H9 (cell line): ENCODE measurements around the gene C3orf20. TPM values are rescaled to one million over a fixed set of nuclear protein-coding genes. Genes with fewer than 3 reads are reported as not detected.

ENCODE experiments used
- DNase-seq: peaks from one replicate; pipeline ENCODE4 v3.0.0-alpha.2; 2017
- H2AFZ ChIP-seq: one replicate; pipeline ENCODE4 v1.6.1; 2013; ENCODE audit warnings: mild to moderate bottlenecking, low read length, control low read depth, moderate library complexity
- H2AK5ac ChIP-seq: 2 replicates; pipeline ENCODE4 v1.6.1; 2013; ENCODE audit warnings: low read length, control low read depth, mixed read lengths; ENCODE audit not compliant: insufficient read length
- H2BK120ac ChIP-seq: one replicate; pipeline ENCODE4 v1.6.1; 2013; ENCODE audit warnings: low read depth, mild to moderate bottlenecking, low read length, control low read depth, inconsistent platforms; ENCODE audit not compliant: poor library complexity, severe bottlenecking
- H2BK12ac ChIP-seq: 2 replicates; pipeline ENCODE4 v1.6.1; 2013; ENCODE audit warnings: low read length, control low read depth, mixed read lengths, low read depth; ENCODE audit not compliant: insufficient read length
- H2BK15ac ChIP-seq: 2 replicates; pipeline ENCODE4 v1.6.1; 2013; ENCODE audit warnings: low read depth, low read length, control low read depth
- H2BK20ac ChIP-seq: one replicate; pipeline ENCODE4 v1.6.1; 2013; ENCODE audit warnings: low read depth, mild to moderate bottlenecking, low read length, control low read depth, inconsistent platforms; ENCODE audit not compliant: poor library complexity, severe bottlenecking
- H2BK5ac ChIP-seq: 2 replicates; pipeline ENCODE4 v1.6.1; 2013; ENCODE audit warnings: low read length, control low read depth, mixed read lengths; ENCODE audit not compliant: insufficient read length
- H3K14ac ChIP-seq: 2 replicates; pipeline ENCODE4 v1.6.1; 2013; ENCODE audit warnings: low read length, control low read depth; ENCODE audit not compliant: insufficient read depth
- H3K18ac ChIP-seq: 2 replicates; pipeline ENCODE4 v1.6.1; 2013; ENCODE audit warnings: low read depth, mild to moderate bottlenecking, mixed read lengths, low read length, control low read depth; ENCODE audit not compliant: insufficient read length
- H3K23ac ChIP-seq: 2 replicates; pipeline ENCODE4 v1.6.1; 2013; ENCODE audit warnings: low read length, control low read depth, mixed read lengths, low read depth; ENCODE audit not compliant: insufficient read length
- H3K23me2 ChIP-seq: 2 replicates; pipeline ENCODE4 v1.6.1; 2013; ENCODE audit warnings: low read depth, mild to moderate bottlenecking, mixed read lengths, low read length, control low read depth; ENCODE audit not compliant: insufficient read length, poor library complexity, severe bottlenecking
- H3K27ac ChIP-seq: 2 replicates; pipeline ENCODE4 v1.5.1; 2013; ENCODE audit warnings: low read length, control low read depth, mixed read lengths, low read depth; ENCODE audit not compliant: insufficient read length
- H3K27me3 ChIP-seq: 2 replicates; pipeline ENCODE4 v1.6.1; 2013; ENCODE audit warnings: low read length, control low read depth, inconsistent platforms; ENCODE audit not compliant: insufficient read depth
- H3K4ac ChIP-seq: 2 replicates; pipeline ENCODE4 v1.6.1; 2013; ENCODE audit warnings: low read depth, mild to moderate bottlenecking, control low read depth, inconsistent platforms, low read length, moderate library complexity
- H3K4me1 ChIP-seq: 2 replicates; pipeline ENCODE4 v1.6.1; 2013; ENCODE audit warnings: low read length, control low read depth, inconsistent platforms; ENCODE audit not compliant: insufficient read depth
- H3K4me2 ChIP-seq: 2 replicates; pipeline ENCODE4 v1.6.1; 2013; ENCODE audit warnings: low read length, control low read depth, mixed read lengths; ENCODE audit not compliant: insufficient read length, insufficient read depth
- H3K56ac ChIP-seq: 2 replicates; pipeline ENCODE4 v1.6.1; 2013; ENCODE audit warnings: low read depth, mild to moderate bottlenecking, mixed read lengths, low read length, control low read depth; ENCODE audit not compliant: insufficient read length
- H3K79me1 ChIP-seq: 2 replicates; pipeline ENCODE4 v1.6.1; 2013; ENCODE audit warnings: low read depth, mild to moderate bottlenecking, moderate library complexity, low read length, control low read depth, inconsistent platforms; ENCODE audit not compliant: insufficient read depth, poor library complexity, severe bottlenecking
- H3K79me2 ChIP-seq: 2 replicates; pipeline ENCODE4 v1.6.1; 2013; ENCODE audit warnings: low read length, control low read depth, inconsistent platforms; ENCODE audit not compliant: insufficient read depth
- H3K9ac ChIP-seq: 2 replicates; pipeline ENCODE4 v1.6.1; 2013; ENCODE audit warnings: low read length, control low read depth, mixed read lengths; ENCODE audit not compliant: insufficient read length; ENCODE audit errors: extremely low read depth
- H3K9me3 ChIP-seq: one replicate; pipeline ENCODE4 v1.6.1; 2013; ENCODE audit warnings: low read depth, low read length, inconsistent platforms; ENCODE audit not compliant: control insufficient read depth
- H3T11ph ChIP-seq: one replicate; pipeline ENCODE4 v1.6.1; 2013; ENCODE audit warnings: mild to moderate bottlenecking, low read length, control low read depth, inconsistent platforms
- H4K20me1 ChIP-seq: one replicate; pipeline ENCODE4 v1.6.1; 2013; ENCODE audit not compliant: control insufficient read depth, insufficient read length, insufficient read depth
- H4K5ac ChIP-seq: 2 replicates; pipeline ENCODE4 v1.6.1; 2013; ENCODE audit warnings: low read depth, mild to moderate bottlenecking, mixed read lengths, low read length, control low read depth; ENCODE audit not compliant: insufficient read length
- H4K8ac ChIP-seq: replicated peaks from 2 replicates; pipeline ENCODE4 v1.6.1; 2013; ENCODE audit warnings: low read length, control low read depth, mixed read lengths, low read depth; ENCODE audit not compliant: insufficient read length
- H4K91ac ChIP-seq: 2 replicates; pipeline ENCODE4 v1.6.1; 2013; ENCODE audit warnings: low read depth, mild to moderate bottlenecking, moderate library complexity, mixed read lengths, low read length, control low read depth; ENCODE audit not compliant: insufficient read length
- H3K27ac Mint-ChIP-seq, 3 experiments: 2 replicates in 2 of 3; 3 replicates in 1 of 3; pipeline ENCODE4 v1.8.0; 2020 to 2021; ENCODE audit warnings: mixed read lengths in 3 of 3, mild to moderate bottlenecking in 1 of 3, moderate library complexity in 1 of 3
- H3K27me3 Mint-ChIP-seq: 2 replicates; pipeline ENCODE4 v1.8.0; 2021; ENCODE audit warnings: low read depth, mild to moderate bottlenecking, moderate library complexity, mixed read lengths
- H3K36me3 Mint-ChIP-seq, 3 experiments: 2 replicates in 2 of 3; 3 replicates in 1 of 3; pipeline ENCODE4 v1.8.0; 2020 to 2021; ENCODE audit warnings: low read depth in 3 of 3, mixed read lengths in 3 of 3; ENCODE audit not compliant: insufficient read depth in 1 of 3
- H3K4me1 Mint-ChIP-seq, 2 experiments: 2 replicates each; pipeline ENCODE4 v1.8.0; 2020; ENCODE audit warnings: mixed read lengths in 2 of 2
- H3K4me3 Mint-ChIP-seq, 2 experiments: 2 replicates in 1 of 2; 3 replicates in 1 of 2; pipeline ENCODE4 v1.8.0; 2020 to 2021; ENCODE audit warnings: mild to moderate bottlenecking in 2 of 2, mixed read lengths in 2 of 2, moderate library complexity in 1 of 2
- H3K9me3 Mint-ChIP-seq, 2 experiments: 2 replicates in 1 of 2; 3 replicates in 1 of 2; pipeline ENCODE4 v1.8.0; 2020; ENCODE audit warnings: mild to moderate bottlenecking in 2 of 2, mixed read lengths in 2 of 2, moderate library complexity in 1 of 2
- CTCF ChIP-seq: fragments of 200-600 bp; sonication (generic); conservative IDR thresholded peaks from 3 replicates; pipeline ENCODE4 v1.8.0; 2021; ENCODE audit warnings: antibody characterized with exemption, mild to moderate bottlenecking
- WGBS: extraction: QIAGEN DNeasy Blood & Tissue Kit; methylation state at CpG from one replicate; pipeline ENCODE4 v1.1.7; 2013; ENCODE audit warnings: missing lambda C conversion rate, low lambda C conversion rate, mixed read lengths; ENCODE audit not compliant: insufficient read length; ENCODE audit errors: extremely low coverage; 5-methylcytosine and 5-hydroxymethylcytosine counted together
- total RNA-seq: library from RNA; stranded (reverse); gene quantifications from 2 replicates; pipeline ENCODE4 v1.2.1, GENCODE V29; 2021

Gene C3orf20
- total RNA-seq, 1 experiment from 2014 or later, result not detected

DNA sequence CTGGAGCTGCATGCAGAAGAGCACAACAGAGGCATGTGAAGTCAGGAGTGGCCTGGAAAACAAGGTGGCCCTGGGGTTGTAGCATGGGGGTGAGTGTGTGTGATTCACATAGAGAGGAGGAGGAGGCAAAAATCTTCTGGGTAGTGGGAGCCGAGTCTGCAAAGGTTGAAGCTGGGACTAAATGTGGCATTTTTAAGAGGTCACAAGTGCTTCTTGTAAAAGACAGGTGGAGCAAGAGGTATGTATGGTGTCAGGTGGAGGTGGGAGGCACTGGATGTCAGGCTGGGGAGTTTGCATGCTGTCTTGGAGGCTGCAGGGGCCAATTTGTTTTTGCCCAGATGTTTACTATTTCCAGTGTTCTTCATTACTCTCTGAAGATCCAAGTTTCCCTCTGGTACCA is 42.4 kb downstream of the C3orf20 start:
- Mint-ChIP-seq H3K4me1 (no peaks in the 10 kb centered on the region), H3K9me3 (no peaks in the 10 kb centered on the region), H3K4me3 (no peak overlapping the region), H3K27me3 (peaks cover 30% of the 10 kb centered on the region), H3K27ac (no peak overlapping the region), H3K36me3 (no peaks in the 10 kb centered on the region)
- H3K27me3 ChIP-seq, result no peaks in the 10 kb centered on the region
- no peak overlapping the region for H2AK5ac ChIP-seq
- no peak; the same call in 2 of the 3 replicates for TF ChIP-seq CTCF
- no peak overlapping the region for H2BK15ac ChIP-seq
- no peak overlapping the region for H2AFZ ChIP-seq
- no peak overlapping the region for H3K4me2 ChIP-seq
- no peaks in the 10 kb centered on the region for H3K79me1 ChIP-seq
- H3K4me1 ChIP-seq, result no peaks in the 10 kb centered on the region
- no peaks in the 10 kb centered on the region for H3K23me2 ChIP-seq
- no peak overlapping the region for H3K18ac ChIP-seq
- no peak overlapping the region for H3K56ac ChIP-seq
- no peak overlapping the region for H3K27ac ChIP-seq
- no peak overlapping the region for H3T11ph ChIP-seq
- H3K79me2 ChIP-seq, result no peaks in the 10 kb centered on the region
- no CpG with 5 or more reads among the region's 1 CpG for WGBS
- no peak overlapping the region for H3K4ac ChIP-seq
- H2BK120ac ChIP-seq, result no peak overlapping the region
- H2BK12ac ChIP-seq, result no peak overlapping the region
- H4K8ac ChIP-seq, result no peak overlapping the region
- no peak overlapping the region for H2BK5ac ChIP-seq
- H4K5ac ChIP-seq, result no peak overlapping the region
- H3K9me3 ChIP-seq, result no peaks in the 10 kb centered on the region
- H3K9ac ChIP-seq, result no peak overlapping the region
- no peak overlapping the region for H2BK20ac ChIP-seq
- DNase-seq, result no peak
- no peak overlapping the region for H3K23ac ChIP-seq
- H4K91ac ChIP-seq, result no peak overlapping the region
- no peak overlapping the region for H3K14ac ChIP-seq
- no peaks in the 10 kb centered on the region for H4K20me1 ChIP-seq
